A549 (cell line): ENCODE results near the gene KRTAP5-8. TPM values are rescaled to one million over a fixed set of nuclear protein-coding genes. Genes with fewer than 3 reads are reported as not detected.
A peak's percentile ranks its signal among the peaks of the same experiment; 100 is the strongest.
"Not testable (repeated sequence)": the region's sequence is repeated elsewhere in the genome, so short reads cannot be mapped to it uniquely, and the experiment has no call there.

ENCODE experiments used
- ATAC-seq, 2 experiments: fragments of 200-7000 bp in 1 of 2; fragments of >200 bp in 1 of 2; cut with Nextera tagmentation in 1 of 2; cut with Tn5 transposase in 1 of 2; 3 replicates each; pipeline versions ENCODE4 v1.8.0 to v1.9.1; 2018 to 2020; ENCODE audit warnings: mild to moderate bottlenecking in 1 of 2, moderate library complexity in 1 of 2
- CTCF ChIA-PET: fragments of 300-600 bp; sonication (Branson Sonifier 250); formaldehyde crosslinking; extraction: SDS; loops from one replicate; lab custom pipeline; 2021; ENCODE audit warnings: antibody characterized with exemption, inconsistent platforms; lab: Yijun Ruan, JAX
- POLR2A ChIA-PET: fragments of 350-600 bp; formaldehyde crosslinking; extraction: SDS; loops from one replicate; lab custom pipeline; 2021; ENCODE audit warnings: antibody characterized with exemption, inconsistent platforms; lab: Yijun Ruan, JAX
- DNase-seq, 2 experiments: peaks; one replicate each; pipeline versions ENCODE4 v3.0.0 to v3.0.0-alpha.2; 2011 to 2016; ENCODE audit warnings: low read depth in 1 of 2, low spot score in 1 of 2
- FAIRE-seq: peaks from 2 replicates; lab custom pipeline; 2011; peaks lifted over from hg19 to GRCh38; lab: Jason Lieb, UNC
- H3K27ac ChIP-seq, 2 experiments: fragments of >200 bp; sonication (Bioruptor Twin); formaldehyde crosslinking; 3 replicates each; pipeline ENCODE4 v1.5.1; 2016 to 2017
- H3K4me1 ChIP-seq: fragments of >200 bp; sonication (Bioruptor Twin); formaldehyde crosslinking; 3 replicates; pipeline ENCODE4 v1.6.1; 2016
- H3K4me2 ChIP-seq: fragments of >200 bp; sonication (Bioruptor Twin); formaldehyde crosslinking; 3 replicates; pipeline ENCODE4 v1.6.1; 2016
- H3K4me3 ChIP-seq: fragments of >200 bp; sonication (Bioruptor Twin); formaldehyde crosslinking; 3 replicates; pipeline ENCODE4 v1.5.1; 2016
- H3K9me3 ChIP-seq: fragments of >200 bp; sonication (Bioruptor Twin); formaldehyde crosslinking; 3 replicates; pipeline ENCODE4 v1.6.1; 2016
- BCL3 ChIP-seq: fragments of >200 bp; sonication (Bioruptor Twin); formaldehyde crosslinking; IDR thresholded peaks from 3 replicates; pipeline ENCODE4 v1.6.1; 2016
- CEBPB ChIP-seq, 2 experiments: fragments of >200 bp in 1 of 2; sonication (Bioruptor Twin) in 1 of 2; formaldehyde crosslinking in 1 of 2; IDR thresholded peaks; 2 replicates each; pipeline ENCODE4 v1.6.1; 2012 to 2016
- CHD2 ChIP-seq: fragments of 150-350 bp; IDR thresholded peaks from 2 replicates; pipeline ENCODE4 v1.6.1; 2014; ENCODE audit warnings: low read length; ENCODE audit not compliant: partially characterized antibody
- EHMT2 ChIP-seq: fragments of 200-600 bp; sonication (generic); IDR thresholded peaks from 2 replicates; pipeline ENCODE4 v1.6.1; 2016; ENCODE audit warnings: antibody characterized with exemption, low read depth, mild to moderate bottlenecking, moderate library complexity
- EP300 ChIP-seq, 2 experiments: fragments of >200 bp; sonication (Bioruptor Twin); formaldehyde crosslinking; IDR thresholded peaks; 2 replicates in 1 of 2; 3 replicates in 1 of 2; pipeline ENCODE4 v1.6.1; 2016 to 2017
- FOSB ChIP-seq: fragments of 250-450 bp; sonication (Bioruptor Pico); IDR thresholded peaks from 2 replicates; pipeline ENCODE4 v1.5.0; 2020; ENCODE audit warnings: mild to moderate bottlenecking, moderate library complexity
- GATA3 ChIP-seq: IDR thresholded peaks from 2 replicates; pipeline ENCODE4 v1.6.1; 2012; ENCODE audit warnings: borderline replicate concordance
- HOXA7 ChIP-seq: fragments of 250-450 bp; sonication (Bioruptor Pico); IDR thresholded peaks from 2 replicates; pipeline ENCODE4 v1.5.0; 2020; ENCODE audit warnings: mild to moderate bottlenecking, moderate library complexity
- HOXB5 ChIP-seq: fragments of 250-450 bp; sonication (Bioruptor Pico); IDR thresholded peaks from 2 replicates; pipeline ENCODE4 v1.5.0; 2020; ENCODE audit warnings: mild to moderate bottlenecking, moderate library complexity
- MAX ChIP-seq: IDR thresholded peaks from 2 replicates; pipeline ENCODE4 v1.6.1; 2012
- MAZ ChIP-seq: fragments of 150-350 bp; IDR thresholded peaks from 2 replicates; pipeline ENCODE4 v1.6.1; 2014; ENCODE audit warnings: antibody characterized with exemption, low read depth, low read length, borderline replicate concordance
- MYC ChIP-seq: IDR thresholded peaks from 2 replicates; pipeline ENCODE4 v1.6.1; 2012; ENCODE audit warnings: mild to moderate bottlenecking, inconsistent platforms, low read length, improper control_type of control experiment, borderline replicate concordance
- NFE2L2 ChIP-seq: fragments of 150-350 bp; conservative IDR thresholded peaks from 2 replicates; pipeline ENCODE4 v1.6.1; 2014; ENCODE audit warnings: low read length
- RAD21 ChIP-seq, 2 experiments: fragments of >200 bp in 1 of 2; sonication (Bioruptor Twin) in 1 of 2; formaldehyde crosslinking in 1 of 2; IDR thresholded peaks in 1 of 2; conservative IDR thresholded peaks in 1 of 2; 2 replicates in 1 of 2; 3 replicates in 1 of 2; pipeline ENCODE4 v1.6.1; 2012 to 2018; ENCODE audit warnings: inconsistent platforms in 1 of 2
- SMC3 ChIP-seq: fragments of >200 bp; sonication (Bioruptor Twin); formaldehyde crosslinking; IDR thresholded peaks from 3 replicates; pipeline ENCODE4 v1.6.1; 2018; ENCODE audit warnings: inconsistent platforms
- SREBF2 ChIP-seq: fragments of 450-650 bp; IDR thresholded peaks from 2 replicates; pipeline ENCODE4 v1.6.1; 2014; ENCODE audit warnings: mild to moderate bottlenecking, moderate library complexity
- USF2 ChIP-seq: fragments of 450-650 bp; IDR thresholded peaks from 2 replicates; pipeline ENCODE4 v1.6.1; 2014; ENCODE audit warnings: antibody characterized with exemption
- ZFP36 ChIP-seq: fragments of 450-650 bp; IDR thresholded peaks from 2 replicates; pipeline ENCODE4 v1.6.1; 2014; ENCODE audit warnings: borderline replicate concordance; ENCODE audit not compliant: partially characterized antibody
- WGBS: methylation state at CpG from one replicate; pipeline ENCODE4 v1.1.6; 2017; ENCODE audit errors: missing lambda C conversion rate; 5-methylcytosine and 5-hydroxymethylcytosine counted together
- polyA plus RNA-seq, 4 experiments: library from polyadenylated mRNA; depleted of rRNA in 3 of 4; stranded (reverse); fragments of >200 nt; fragmentation: RNase III in 1 of 4; extraction: RNeasy Plus Mini Kit Qiagen cat#74134 plus additional on column Dnase treatment in 1 of 4; gene quantifications; 2 replicates in 3 of 4; 3 replicates in 1 of 4; pipeline ENCODE4 v1.2.3, GENCODE V29; 2011 to 2017
- TF ChIP-seq, protein P1 (sequence below): fragments of 200-600 bp; sonication (generic); IDR thresholded peaks from 2 replicates; pipeline ENCODE4 v1.6.1; 2016; ENCODE audit warnings: antibody characterized with exemption, mild to moderate bottlenecking, moderate library complexity

Gene KRTAP5-8
- polyA plus RNA-seq, 2 of the 4 experiments (the other 2 are of a cell fraction) = not detected

DNA sequence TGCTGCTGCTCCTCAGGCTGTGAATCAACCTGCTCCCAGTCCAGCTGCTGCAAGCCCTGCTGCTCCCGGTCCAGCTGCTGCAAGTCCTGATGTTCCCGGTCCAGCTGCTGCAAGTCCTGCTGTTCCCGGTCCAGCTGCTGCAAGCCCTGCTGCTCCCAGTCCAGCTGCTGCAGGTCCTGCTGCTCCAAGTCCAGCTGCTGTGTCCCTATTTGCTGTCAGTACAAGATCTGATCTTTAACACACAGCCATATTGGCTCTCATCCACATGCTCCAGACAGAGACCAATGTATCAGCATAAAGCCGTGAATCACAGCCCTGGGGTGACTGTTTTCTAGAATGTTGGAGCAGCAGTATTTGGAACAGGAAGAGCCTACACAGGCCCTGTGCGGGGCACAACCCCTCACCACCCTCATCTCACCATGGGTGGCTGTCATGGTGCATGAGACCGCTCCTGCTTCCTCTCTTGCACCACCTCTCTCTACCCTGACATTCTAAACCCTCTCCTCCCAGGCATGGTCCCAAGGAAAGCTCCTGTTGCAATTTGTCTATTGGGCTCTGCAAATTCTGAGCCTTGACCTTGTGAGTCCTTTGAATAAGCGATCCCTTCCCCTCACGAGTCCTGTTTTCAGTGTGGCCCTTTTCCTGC lies 31.0 kb downstream of the KRTAP5-8 start:
- FAIRE-seq = no peak
- Histone ChIP-seq H3K4me2 (no peak overlapping the region), H3K4me1 (no peaks in the 10 kb centered on the region), H3K9me3 (no peaks in the 10 kb centered on the region), H3K4me3 (no peak overlapping the region), H3K27ac (no peak overlapping the region)
- no peak for TF ChIP-seq BCL3
- TF ChIP-seq NFE2L2 = no peak
- TF ChIP-seq USF2 = no peak
- no peak for TF ChIP-seq MYC
- no peak for TF ChIP-seq RAD21 (conservative IDR thresholded peaks at IDR 0.05 in 1 of 2, IDR thresholded peaks at IDR 0.05 in 1 of 2)
- TF ChIP-seq CHD2 = no peak
- TF ChIP-seq CEBPB (IDR thresholded peaks at IDR 0.05) = no peak
- no peak for TF ChIP-seq SREBF2
- no peak for TF ChIP-seq SMC3
- ChIA-PET POLR2A (no interaction called here), CTCF (interaction anchor here (0.7 to 1.2 kb wide), 2 partner anchors 13 to 1091 kb away, joined by 4 to 7 read pairs; partner anchors contain the start of gene KRTAP5-11)
- no peak for DNase-seq
- peak; percentile 30 to 38; a peak in 3 of 6 replicates for ATAC-seq
- 60% methylated on average over 6 of the region's 8 CpGs for WGBS

DNA sequence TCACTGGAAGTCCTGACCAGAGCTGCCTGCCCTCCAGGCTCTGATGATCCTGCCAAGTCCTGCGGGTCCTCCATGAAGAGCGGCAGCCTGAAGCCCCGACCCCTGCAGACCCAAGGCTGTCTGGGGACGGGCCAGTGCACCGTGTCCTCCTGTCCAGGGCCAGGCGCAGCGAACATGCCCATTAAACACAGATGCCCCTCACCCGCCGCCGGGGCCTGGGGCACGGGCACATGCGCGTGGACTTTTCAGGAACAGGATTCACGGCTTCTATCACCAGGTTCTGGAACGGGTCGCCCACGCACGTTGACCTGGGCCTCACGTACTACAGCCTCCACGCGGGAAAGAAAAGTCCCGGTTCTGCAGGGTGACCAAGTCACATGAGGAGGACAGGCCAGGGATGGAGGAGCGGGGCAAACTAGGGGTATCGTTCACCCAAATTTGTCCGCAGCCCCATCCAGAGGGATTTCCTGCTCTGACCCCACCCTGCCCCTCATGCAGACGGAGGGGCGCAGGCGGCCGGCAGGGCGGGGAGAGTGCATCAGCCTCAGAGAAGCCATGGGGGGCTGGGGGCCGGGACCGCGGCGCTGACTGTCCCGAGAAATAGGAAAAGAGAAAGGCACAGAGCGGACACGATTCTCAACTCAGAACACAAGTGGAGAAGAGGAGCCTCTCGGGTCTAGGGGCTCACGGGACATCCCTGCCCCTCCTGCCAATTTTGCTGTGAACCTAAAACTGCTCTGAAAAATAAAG lies 33.5 kb downstream of the KRTAP5-8 start:
- POLR2A ChIA-PET = not testable (repeated sequence)

DNA sequence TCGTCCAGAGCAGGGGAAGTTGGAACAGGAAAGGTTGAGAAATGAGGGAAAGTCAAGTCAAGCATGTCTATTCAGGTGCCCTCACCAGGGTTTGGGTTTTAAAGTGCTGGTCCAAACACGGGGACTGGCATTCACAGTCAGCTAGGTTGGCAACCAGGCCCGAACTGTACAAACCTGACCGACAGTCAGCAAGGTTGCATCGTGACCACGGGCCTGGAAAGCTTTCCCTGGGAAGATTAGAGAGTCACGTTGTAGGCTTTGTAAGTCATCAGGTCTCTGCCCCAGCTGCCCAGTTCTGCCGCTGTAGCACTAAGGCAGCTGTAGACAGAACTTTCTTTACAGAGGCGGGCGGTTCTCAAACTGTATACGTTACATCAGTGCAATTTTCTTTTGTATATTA lies 35.0 kb downstream of the KRTAP5-8 start:
- POLR2A ChIA-PET = no interaction called here
- Histone ChIP-seq H3K27ac (no peak overlapping the region), H3K4me3 (no peak overlapping the region), H3K9me3 (no peaks in the 10 kb centered on the region), H3K4me1 (no peaks in the 10 kb centered on the region)
- WGBS = 54% methylated on average over 11 of the region's 11 CpGs
- DNase-seq (no peak), FAIRE-seq (no peak), ATAC-seq (no peak)
- CTCF ChIA-PET = no interaction called here
- TF ChIP-seq ZFP36 = no peak
- no peak for TF ChIP-seq EHMT2
- TF ChIP-seq, protein P1, sequence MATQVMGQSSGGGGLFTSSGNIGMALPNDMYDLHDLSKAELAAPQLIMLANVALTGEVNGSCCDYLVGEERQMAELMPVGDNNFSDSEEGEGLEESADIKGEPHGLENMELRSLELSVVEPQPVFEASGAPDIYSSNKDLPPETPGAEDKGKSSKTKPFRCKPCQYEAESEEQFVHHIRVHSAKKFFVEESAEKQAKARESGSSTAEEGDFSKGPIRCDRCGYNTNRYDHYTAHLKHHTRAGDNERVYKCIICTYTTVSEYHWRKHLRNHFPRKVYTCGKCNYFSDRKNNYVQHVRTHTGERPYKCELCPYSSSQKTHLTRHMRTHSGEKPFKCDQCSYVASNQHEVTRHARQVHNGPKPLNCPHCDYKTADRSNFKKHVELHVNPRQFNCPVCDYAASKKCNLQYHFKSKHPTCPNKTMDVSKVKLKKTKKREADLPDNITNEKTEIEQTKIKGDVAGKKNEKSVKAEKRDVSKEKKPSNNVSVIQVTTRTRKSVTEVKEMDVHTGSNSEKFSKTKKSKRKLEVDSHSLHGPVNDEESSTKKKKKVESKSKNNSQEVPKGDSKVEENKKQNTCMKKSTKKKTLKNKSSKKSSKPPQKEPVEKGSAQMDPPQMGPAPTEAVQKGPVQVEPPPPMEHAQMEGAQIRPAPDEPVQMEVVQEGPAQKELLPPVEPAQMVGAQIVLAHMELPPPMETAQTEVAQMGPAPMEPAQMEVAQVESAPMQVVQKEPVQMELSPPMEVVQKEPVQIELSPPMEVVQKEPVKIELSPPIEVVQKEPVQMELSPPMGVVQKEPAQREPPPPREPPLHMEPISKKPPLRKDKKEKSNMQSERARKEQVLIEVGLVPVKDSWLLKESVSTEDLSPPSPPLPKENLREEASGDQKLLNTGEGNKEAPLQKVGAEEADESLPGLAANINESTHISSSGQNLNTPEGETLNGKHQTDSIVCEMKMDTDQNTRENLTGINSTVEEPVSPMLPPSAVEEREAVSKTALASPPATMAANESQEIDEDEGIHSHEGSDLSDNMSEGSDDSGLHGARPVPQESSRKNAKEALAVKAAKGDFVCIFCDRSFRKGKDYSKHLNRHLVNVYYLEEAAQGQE = no peak
- TF ChIP-seq MAX = no peak
- no peak for TF ChIP-seq HOXA7
- TF ChIP-seq MAZ = no peak
- no peak for TF ChIP-seq HOXB5 (CRISPR knock-in tag)
- no peak for TF ChIP-seq EP300 (IDR thresholded peaks at IDR 0.05)
- TF ChIP-seq FOSB (CRISPR knock-in tag) = no peak
- TF ChIP-seq GATA3 = no peak
- no peak for TF ChIP-seq MYC
- TF ChIP-seq BCL3 = no peak
- TF ChIP-seq CHD2 = no peak
- TF ChIP-seq, all 56 proteins: peak for 0
- no peak overlapping the region for H3K4me2 ChIP-seq

More for the DNA sequence above, 33.5 kb downstream of the KRTAP5-8 start:
- H3K4me2 ChIP-seq, CTCF ChIA-PET, H3K27ac ChIP-seq, FAIRE-seq, ATAC-seq, H3K9me3 ChIP-seq, DNase-seq, H3K4me1 ChIP-seq, H3K4me3 ChIP-seq: not testable (repeated sequence)
- WGBS = 62% methylated on average over 30 of the region's 39 CpGs
